ENCODE measurements around the gene WDFY4. TPM values are rescaled to one million over a fixed set of nuclear protein-coding genes. Genes with fewer than 3 reads are reported as not detected.

WDFY4 gene
- total RNA-seq, 1 experiment from 2014 or later, result 0.23 TPM

- no TSS peak for BruUV-seq (replicated peaks)
- Histone ChIP-seq H3K27me3 (ENCODE audit: control insufficient read depth, insufficient read depth, low read length) (peaks cover 6% of the 10 kb centered on the region; the same call in 1 of the 2 replicates), H3K36me3 (ENCODE audit: control insufficient read depth, insufficient read depth, low read length) (no peaks in the 10 kb centered on the region), H3K4me1 (ENCODE audit: control insufficient read depth, insufficient read depth, low read length) (no peaks in the 10 kb centered on the region), H3K27ac (ENCODE audit: low read length) (no peak overlapping the region), H3K9me3 (ENCODE audit: control insufficient read depth, insufficient read depth, low read depth, low read length) (no peaks in the 10 kb centered on the region), H3K4me3 (ENCODE audit: low read depth in 2 of 2, low read length in 2 of 2) (no peak overlapping the region)
- ChIA-PET POLR2A (no interaction called here), CTCF (no interaction called here)
- intact Hi-C loops (cut with micrococcal nuclease; ENCODE audit: unreplicated experiment), result no loop called here
- in situ Hi-C loops (cut with HindIII; ENCODE audit: low pct_unique_long_range_greater_than_20kb, low sequenced_read_pairs), result no loop called here
- ATAC-seq (no peak), DNase-seq (ENCODE audit: low read depth, low spot score) (no peak)
- TF ChIP-seq REST (IDR thresholded peaks at IDR 0.05; ENCODE audit: insufficient read depth in 1 of 2, low read depth in 2 of 2, low read length in 1 of 2), result no peak
- TF ChIP-seq SIN3A (IDR thresholded peaks at IDR 0.05; ENCODE audit: borderline replicate concordance, insufficient read depth, low read depth, low read length), result no peak
- TF ChIP-seq CTCF (IDR thresholded peaks at IDR 0.05), result no peak
- no peak for TF ChIP-seq POLR2AphosphoS5 (IDR thresholded peaks at IDR 0.05; ENCODE audit: low read depth, low read length)
- TF ChIP-seq TCF7L2 (IDR thresholded peaks at IDR 0.05; ENCODE audit: low read depth, low read length), result no peak
Observed at GRCh38 chr10:48938281-48938680, 253.6 kb downstream of the WDFY4 start.

GRCh38 chr10:48938990-48939536, 254.4 kb downstream of the WDFY4 start:
- TF ChIP-seq POLR2AphosphoS5 (IDR thresholded peaks at IDR 0.05; ENCODE audit: low read depth, low read length) (no peak), REST (IDR thresholded peaks at IDR 0.05; ENCODE audit: insufficient read depth in 1 of 2, low read depth in 2 of 2, low read length in 1 of 2) (no peak), TCF7L2 (IDR thresholded peaks at IDR 0.05; ENCODE audit: low read depth, low read length) (no peak), SIN3A (IDR thresholded peaks at IDR 0.05; ENCODE audit: borderline replicate concordance, insufficient read depth, low read depth, low read length) (no peak), CTCF (IDR thresholded peaks at IDR 0.05) (no peak)
- intact Hi-C loops (cut with micrococcal nuclease; ENCODE audit: unreplicated experiment), result no loop called here
- no peak overlapping the region for H3K4me3 ChIP-seq (ENCODE audit: low read depth in 2 of 2, low read length in 2 of 2)
- peaks cover 6% of the 10 kb centered on the region; the same call in 1 of the 2 replicates for H3K27me3 ChIP-seq (ENCODE audit: control insufficient read depth, insufficient read depth, low read length)
- no peak overlapping the region for H3K27ac ChIP-seq (ENCODE audit: low read length)
- DNase-seq (ENCODE audit: low read depth, low spot score) (no peak), ATAC-seq (no peak)
- no peaks in the 10 kb centered on the region for H3K4me1 ChIP-seq (ENCODE audit: control insufficient read depth, insufficient read depth, low read length)
- in situ Hi-C loops (cut with HindIII; ENCODE audit: low pct_unique_long_range_greater_than_20kb, low sequenced_read_pairs), result no loop called here
- ChIA-PET CTCF (no interaction called here), POLR2A (no interaction called here)
- H3K36me3 ChIP-seq (ENCODE audit: control insufficient read depth, insufficient read depth, low read length), result no peaks in the 10 kb centered on the region
- BruUV-seq (replicated peaks), result no TSS peak
- H3K9me3 ChIP-seq (ENCODE audit: control insufficient read depth, insufficient read depth, low read depth, low read length), result no peaks in the 10 kb centered on the region
